Heart left ventricle (tissue), 16 donors: ENCODE measurements around the gene NXPE3. TPM values are rescaled to one million over a fixed set of nuclear protein-coding genes. Genes with fewer than 3 reads are reported as not detected.
"Not testable (repeated sequence)": the region's sequence is repeated elsewhere in the genome, so short reads cannot be mapped to it uniquely, and the experiment has no call there.

Experiments used
- ATAC-seq, 4 donors: fragments of 200-7000 bp; cut with Tn5 transposase; one replicate each; pipeline ENCODE4 v1.9.1; 2020 to 2022; ENCODE audit warnings: moderate library complexity in 4 of 4, mild to moderate bottlenecking in 3 of 4, moderate number of reproducible peaks in 1 of 4
- DNase-seq, 5 donors: peaks; one replicate each; pipeline ENCODE4 v3.0.0-alpha.2; 2020
- H3K27ac ChIP-seq, 12 donors: fragments of 200-600 bp; sonication (generic) in 4 of 12; one replicate each; pipeline versions ENCODE4 v1.5.0 to v1.8.0; 2016 to 2022; ENCODE audit warnings: mild to moderate bottlenecking in 2 of 12
- H3K27me3 ChIP-seq, 9 donors: fragments of 200-600 bp; sonication (generic) in 2 of 9; one replicate each; pipeline versions ENCODE4 v1.5.1 to v1.8.0; 2016 to 2022; ENCODE audit warnings: mild to moderate bottlenecking in 3 of 9
- H3K36me3 ChIP-seq, 9 donors: fragments of 200-600 bp; sonication (generic) in 2 of 9; one replicate each; pipeline versions ENCODE4 v1.5.0 to v1.8.0; 2018 to 2022; ENCODE audit warnings: mild to moderate bottlenecking in 2 of 9
- H3K4me1 ChIP-seq, 12 donors: fragments of 200-600 bp; sonication (generic) in 4 of 12; one replicate each; pipeline versions ENCODE4 v1.5.0 to v1.8.0; 2016 to 2022; ENCODE audit warnings: mild to moderate bottlenecking in 3 of 12
- H3K4me3 ChIP-seq, 12 donors: fragments of 200-600 bp; sonication (generic) in 4 of 12; one replicate each; pipeline versions ENCODE4 v1.5.0 to v1.8.0; 2017 to 2022; ENCODE audit warnings: mild to moderate bottlenecking in 9 of 12, moderate library complexity in 4 of 12
- H3K9me3 ChIP-seq, 12 donors: fragments of 200-600 bp; sonication (generic) in 4 of 12; one replicate each; pipeline versions ENCODE4 v1.5.0 to v1.8.0; 2016 to 2022; ENCODE audit warnings: mild to moderate bottlenecking in 1 of 12
- CTCF ChIP-seq, 12 donors: fragments of 200-600 bp; sonication (generic) in 4 of 12; IDR thresholded peaks; one replicate each; pipeline versions ENCODE4 v1.5.0 to v1.8.0; 2018 to 2022; ENCODE audit warnings: antibody characterized with exemption in 12 of 12, mild to moderate bottlenecking in 5 of 12
- POLR2A ChIP-seq, 2 donors: fragments of 450-650 bp; IDR thresholded peaks; one replicate each; pipeline ENCODE4 v1.6.1; 2017; ENCODE audit warnings: antibody characterized with exemption in 2 of 2, mild to moderate bottlenecking in 2 of 2, moderate library complexity in 2 of 2
- WGBS, 4 donors: extraction: QIAGEN DNeasy Blood & Tissue Kit in 2 of 4; methylation state at CpG; one replicate each; pipeline versions ENCODE4 v1.1.5 to v1.1.7; 2013 to 2018; 5-methylcytosine and 5-hydroxymethylcytosine counted together
- intact Hi-C, 10 donors: fragments of 100-400 bp; cut with DNase I; formaldehyde crosslinking; loops; one replicate each; pipeline versions ENCODE4 v1.11.1 to v1.14.2; 2022
- polyA plus RNA-seq, 2 donors: library from polyadenylated mRNA; stranded (reverse); fragments of 200-250 nt; gene quantifications; one replicate each; pipeline ENCODE4 v1.2.3, GENCODE V29; 2013
- total RNA-seq, 9 donors: library from RNA; depleted of rRNA in 2 of 9; stranded (reverse); fragments of >200 nt in 2 of 9; fragmentation: NEBNext Ultra II Directional in 3 of 9; extraction: Animal tissue kit (Norgen Biotek cat#: 25700) in 3 of 9; gene quantifications; one replicate each; pipeline versions ENCODE4 v1.1.0 to v1.2.4, GENCODE V29; 2016 to 2023
- donor health status: ischemic (EF 13 %, LVEDD 7.1; RV severe dilation, severe dysfunction).
- donor health status: healthy with polysubstance abuse.
- donor health status: DM: no; HTN: yes; CAD: no.
- donor health status: DM: no; HTN: no; CAD: no.
- donor health status: ischemic (EF 25% LVEDD 6.9; RV normal size, moderate dysfunction).
- donor health status: ischemic (EF 25% LVEDD 5.7; RV mildly dilated, moderate dysfunction).
- donor health status: healthy.
- donor health status: DM: yes; HTN: yes; CAD: no.
- donor health status: ischemic (EF 35%, LVEDD 5.7; RV mildly dilated, moderate dysfunction).
- donor health status: nonischemic (EF 11% LVEDD 7.7; RV severe dilation, severe dysfunction).
- donor health status: DM: yes; HTN: yes; CAD: no.
- donor health status: PGD.
- donor health status: ischemic (EF 29% LVEDD 5.4; RV normal size, mild dysfunction).
- donor health status: nonischemic (EF 23%, LVEDD 6.1; RV moderate dilation, normal function).

NXPE3 gene
- total and polyA plus RNA-seq, 11 donors: 13.3 to 43.8 (median 35.6) TPM

GRCh38 chr3:101735833-101736232, 43.2 kb upstream of the NXPE3 start:
- Histone ChIP-seq H3K4me1 (no peaks in the 10 kb centered on the region), H3K27ac (no peak overlapping the region), H3K36me3 (peaks cover 0 to 63% (median 56%) of the 10 kb centered on the region in 9 donors), H3K4me3 (no peak overlapping the region), H3K27me3 (no peaks in the 10 kb centered on the region), H3K9me3 (no peaks in the 10 kb centered on the region)
- 95 to 99% (median 98%) methylated on average over 3 to 10 of the region's 10 CpGs for WGBS, 4 donors
- TF ChIP-seq POLR2A (IDR thresholded peaks at IDR 0.05): no peak
- TF ChIP-seq CTCF (IDR thresholded peaks at IDR 0.05): no peak
- no peak for DNase-seq
- no peak for ATAC-seq
- intact Hi-C loops: no loop called here

GRCh38 chr3:101741914-101742313, 37.1 kb upstream of the NXPE3 start:
- DNase-seq, H3K27ac ChIP-seq, H3K27me3 ChIP-seq, intact Hi-C loops, H3K4me3 ChIP-seq, H3K36me3 ChIP-seq, H3K9me3 ChIP-seq, ATAC-seq, H3K4me1 ChIP-seq: not testable (repeated sequence)
- WGBS, 4 donors: 82 to 89% (median 85%) methylated on average over 3 of the region's 3 CpGs

GRCh38 chr3:101744811-101745210, 34.2 kb upstream of the NXPE3 start:
- WGBS, 4 donors: 53 to 100% (median 63%) methylated on average over 1 of the region's 1 CpG
- intact Hi-C loops: no loop called here
- H3K36me3 ChIP-seq: peaks cover 0 to 5% (median 0%) of the 10 kb centered on the region in 9 donors
- no peaks in the 10 kb centered on the region for H3K27me3 ChIP-seq
- TF ChIP-seq POLR2A (IDR thresholded peaks at IDR 0.05) (no peak), CTCF (IDR thresholded peaks at IDR 0.05) (no peak)
- DNase-seq (no peak), ATAC-seq (no peak)
- no peak overlapping the region for H3K4me3 ChIP-seq
- H3K9me3 ChIP-seq: no peaks in the 10 kb centered on the region
- no peaks in the 10 kb centered on the region for H3K4me1 ChIP-seq
- H3K27ac ChIP-seq: no peak overlapping the region

- H3K36me3 ChIP-seq, H3K27ac ChIP-seq, DNase-seq, intact Hi-C loops, ATAC-seq, H3K4me1 ChIP-seq, H3K9me3 ChIP-seq, H3K4me3 ChIP-seq, H3K27me3 ChIP-seq: not testable (repeated sequence)
- 100% methylated on average over 1 of the region's 1 CpG for WGBS, 4 donors
These were observed 33.1 kb upstream of the NXPE3 start for GRCh38 chr3:101745934-101746333.

GRCh38 chr3:101753386-101754113, 25.5 kb upstream of the NXPE3 start:
- DNase-seq, intact Hi-C loops, ATAC-seq, H3K4me1 ChIP-seq, H3K27ac ChIP-seq, H3K27me3 ChIP-seq, H3K4me3 ChIP-seq: not testable (repeated sequence)
- Histone ChIP-seq H3K36me3 (peaks cover 3 to 46% (median 36%) of the 10 kb centered on the region in 9 donors), H3K9me3 (peaks cover 0 to 13% (median 0%) of the 10 kb centered on the region in 12 donors)
- 93 to 97% (median 95%) methylated on average over 9 to 15 of the region's 23 CpGs for WGBS, 4 donors

- DNase-seq: no peak
- no peak overlapping the region for H3K4me3 ChIP-seq
- peaks cover 3 to 70% (median 49%) of the 10 kb centered on the region in 9 donors for H3K36me3 ChIP-seq
- H3K27me3 ChIP-seq: no peaks in the 10 kb centered on the region
- WGBS, 4 donors: 90 to 98% (median 96%) methylated on average over 6 of the region's 6 CpGs
- intact Hi-C loops: no loop called here
- H3K9me3 ChIP-seq: no peaks in the 10 kb centered on the region
- no peaks in the 10 kb centered on the region for H3K4me1 ChIP-seq
- H3K27ac ChIP-seq: no peak overlapping the region
- no peak for ATAC-seq
- no peak for TF ChIP-seq POLR2A (IDR thresholded peaks at IDR 0.05)
- TF ChIP-seq CTCF (IDR thresholded peaks at IDR 0.05): no peak
These were observed 20.8 kb upstream of the NXPE3 start for GRCh38 chr3:101758224-101758623.
